ENCODE results near the gene ERGIC3.
"Not testable (repeated sequence)": the region's sequence is repeated elsewhere in the genome, so short reads cannot be mapped to it uniquely, and the experiment has no call there.

The ERGIC3 gene

DNA sequence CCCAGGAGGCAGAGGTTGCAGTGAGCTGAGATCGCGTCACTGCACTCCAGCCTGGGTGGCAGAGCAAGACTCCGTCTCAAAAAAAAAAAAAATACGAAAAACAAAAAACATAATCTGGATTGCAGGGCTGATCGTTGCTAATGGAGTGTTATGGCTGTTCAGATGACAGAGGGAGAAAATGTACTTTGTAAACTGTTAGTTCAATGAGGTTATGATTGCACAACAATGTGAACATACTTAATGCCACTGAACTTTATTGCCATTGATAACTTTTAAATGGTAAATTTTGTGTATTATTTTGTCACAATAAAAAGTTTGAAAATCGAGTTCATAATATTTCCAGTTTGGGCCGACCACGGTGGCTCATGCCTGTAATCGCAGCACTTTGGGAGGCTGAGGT is 22.9 kb upstream of the ERGIC3 start:
- no peak for DNase-seq (ENCODE audit: low spot score)

DNA sequence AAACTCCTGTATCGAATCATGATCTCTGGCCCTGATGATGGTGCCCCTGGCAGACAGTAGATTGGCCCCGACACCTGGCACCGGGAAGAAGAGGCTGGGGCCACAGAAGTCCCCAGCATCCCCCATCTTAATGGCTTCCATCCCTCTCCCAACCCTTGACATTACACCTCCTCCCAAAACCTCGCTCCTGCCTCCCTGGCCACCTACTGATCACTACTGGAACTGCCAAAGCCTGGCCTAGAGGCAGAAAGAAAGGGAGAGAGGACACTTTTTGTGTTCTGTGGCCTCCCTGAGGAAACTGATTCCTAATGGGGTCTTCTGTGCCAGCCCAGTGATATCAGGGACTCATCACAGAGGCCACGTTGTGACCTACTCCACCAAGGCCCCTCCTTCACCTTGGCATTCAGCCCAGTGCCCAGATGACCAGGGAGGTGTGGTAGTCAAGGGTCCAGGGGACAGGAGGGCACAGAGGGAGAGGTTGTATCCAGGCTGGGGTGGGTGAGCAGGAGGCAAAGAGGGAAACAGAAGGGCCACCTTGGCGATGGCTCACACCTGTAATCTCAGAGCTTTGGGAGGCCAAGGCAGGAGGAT is 18.5 kb upstream of the ERGIC3 start:
- no peak for DNase-seq (ENCODE audit: low spot score)

DNA sequence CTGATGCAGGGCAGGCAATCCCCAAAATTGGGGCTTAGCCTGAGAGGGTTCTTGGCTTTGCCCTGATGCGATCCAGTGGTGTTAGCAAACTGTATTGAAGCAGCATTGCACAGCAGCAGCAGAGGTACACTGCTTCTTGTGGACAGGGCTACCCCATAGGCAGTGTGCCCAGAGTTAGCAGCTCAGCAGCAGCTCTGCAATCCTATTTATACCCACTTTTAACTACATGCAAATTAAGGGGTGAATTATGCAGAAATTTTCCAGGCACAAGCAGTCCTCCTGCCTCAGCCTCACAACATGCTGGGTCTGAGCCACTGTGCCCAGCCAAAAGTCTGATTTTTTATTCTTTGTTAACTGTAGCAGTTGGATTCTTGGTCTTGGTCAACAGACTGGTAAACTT is 16.2 kb upstream of the ERGIC3 start:
- no peak for DNase-seq (ENCODE audit: low spot score)

DNA sequence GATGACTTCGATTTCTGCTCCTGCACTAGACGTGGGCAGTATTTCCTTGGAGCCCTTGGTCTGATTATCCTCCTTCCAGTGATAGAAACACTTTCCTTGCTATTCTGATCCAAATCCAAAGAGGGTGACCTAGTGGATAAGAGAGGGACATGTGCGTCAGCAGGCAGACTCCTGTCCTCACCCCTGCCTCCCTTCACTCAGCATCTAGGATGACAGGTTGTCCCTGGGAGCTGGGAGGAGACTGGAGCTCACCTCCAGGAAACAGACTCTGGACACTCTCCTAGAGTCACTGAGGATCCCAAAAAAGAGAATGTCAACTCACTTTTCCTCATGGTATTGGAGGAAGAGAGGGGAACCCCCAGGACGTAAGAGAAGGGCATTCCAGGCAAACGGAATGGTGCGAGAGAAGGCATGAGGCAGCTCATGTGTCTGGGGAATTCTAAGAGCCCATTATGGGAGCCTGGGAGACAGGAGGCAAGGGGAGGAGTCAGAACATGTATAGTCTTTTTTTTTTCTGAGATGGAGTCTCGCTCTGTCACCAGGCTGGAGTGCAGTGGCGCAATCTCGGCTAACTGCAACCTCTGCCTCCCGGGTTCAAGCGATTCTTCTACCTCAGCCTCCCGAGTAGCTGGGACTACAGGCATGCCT is 14.6 kb upstream of the ERGIC3 start:
- DNase-seq (ENCODE audit: low spot score): no peak

DNA sequence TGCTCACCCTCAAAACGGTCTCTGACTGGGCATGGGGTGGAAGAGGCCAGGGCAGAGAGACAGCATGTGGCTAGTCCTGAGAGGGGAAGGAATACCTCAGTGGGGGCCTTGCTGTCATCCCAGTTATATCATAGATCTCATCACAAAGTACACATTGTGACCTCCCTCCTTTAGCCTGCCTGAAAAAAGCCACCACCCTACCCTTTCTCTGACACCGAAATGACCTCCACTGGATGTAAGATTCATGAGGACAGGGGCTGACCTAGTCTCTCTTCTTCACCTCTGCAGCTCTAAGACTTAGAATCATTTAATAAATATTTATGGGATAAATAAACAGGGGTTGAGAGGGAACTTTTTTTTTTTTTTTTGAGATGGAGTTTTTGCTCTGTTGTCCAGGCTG is 12.3 kb upstream of the ERGIC3 start, which contains the start of gene C20orf173:
TSS of gene C20orf173 (minus strand) at position 101 of the 400 bp plus-strand sequence. CDS start 279 bp downstream, outside the sequence.
- no peak for DNase-seq (ENCODE audit: low spot score)

DNA sequence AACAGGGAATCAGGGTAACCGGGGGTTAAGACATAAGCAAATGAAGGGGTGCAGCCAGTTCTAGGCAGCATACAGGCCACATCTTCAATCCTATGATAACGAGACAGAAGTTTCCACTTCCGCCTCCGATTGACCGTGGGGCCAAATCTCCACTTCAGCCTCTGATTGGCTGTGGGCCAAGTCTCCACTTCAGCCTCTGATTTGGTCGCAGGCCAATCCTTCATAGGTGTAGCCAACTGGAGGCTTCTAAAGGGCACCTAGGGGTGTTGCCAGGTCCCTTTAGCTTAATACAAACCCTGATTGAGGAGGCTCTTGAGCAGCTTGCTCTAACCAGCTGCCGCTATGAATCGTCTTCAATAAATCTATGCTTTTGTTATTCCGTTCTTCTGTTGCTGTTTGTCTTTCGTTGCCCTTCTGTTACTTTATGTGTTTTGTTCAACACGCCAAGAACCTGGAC is 2.1 kb upstream of the ERGIC3 start:
- DNase-seq (ENCODE audit: low spot score): no peak

DNA sequence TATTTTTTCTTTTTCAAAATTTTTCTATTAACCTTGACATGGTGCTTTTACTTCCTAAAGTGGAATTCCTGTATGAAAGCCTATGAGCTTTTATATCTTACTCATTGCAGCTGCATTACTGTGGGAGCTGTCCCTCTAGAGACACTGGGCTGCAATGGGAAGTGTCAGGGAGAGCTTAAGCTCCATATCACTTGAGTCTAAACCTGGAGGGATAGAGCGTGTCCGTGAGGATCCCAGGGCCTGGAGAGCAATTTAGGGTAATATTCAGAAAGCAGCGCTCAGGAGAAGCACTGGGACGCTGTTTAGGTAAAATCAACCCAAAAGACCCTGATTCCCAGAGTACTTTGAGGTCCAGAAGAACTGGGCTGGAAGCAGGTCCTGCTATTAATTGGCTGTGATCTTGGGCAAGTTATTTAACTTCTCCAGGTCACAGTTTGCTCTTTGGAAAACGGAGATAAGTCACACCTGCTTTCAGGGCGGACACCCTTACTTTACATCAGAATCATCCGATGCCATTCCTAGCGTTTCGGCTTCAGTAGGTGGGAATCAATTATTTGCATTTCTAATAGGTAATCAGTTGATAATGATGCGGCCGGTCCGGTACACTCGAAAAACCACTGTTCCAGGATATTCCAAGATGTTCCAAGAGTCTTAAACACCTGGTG is 628 bp upstream of the ERGIC3 start:
- DNase-seq (ENCODE audit: low spot score): no peak

DNA sequence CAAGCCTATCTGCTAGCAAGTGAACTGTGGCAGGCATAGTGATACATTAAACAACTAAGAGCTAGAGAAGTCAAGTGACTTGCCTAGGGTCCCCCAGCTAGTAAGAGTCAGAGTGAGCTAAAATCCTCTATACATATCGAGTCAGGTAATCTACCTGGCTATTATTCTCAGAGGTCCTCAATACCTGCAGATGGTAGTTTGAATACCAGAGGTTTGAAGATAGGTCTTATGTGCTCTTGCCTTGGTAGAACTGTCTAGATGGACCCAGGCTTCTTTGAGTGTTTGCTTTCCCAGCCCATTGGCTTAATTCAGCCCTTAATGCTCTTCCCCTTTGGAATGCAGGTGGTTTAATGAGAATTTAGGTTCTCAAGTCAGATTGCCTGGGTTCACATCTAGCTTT is 1.1 kb downstream of the ERGIC3 start:
- no peak for DNase-seq (ENCODE audit: low spot score)

DNA sequence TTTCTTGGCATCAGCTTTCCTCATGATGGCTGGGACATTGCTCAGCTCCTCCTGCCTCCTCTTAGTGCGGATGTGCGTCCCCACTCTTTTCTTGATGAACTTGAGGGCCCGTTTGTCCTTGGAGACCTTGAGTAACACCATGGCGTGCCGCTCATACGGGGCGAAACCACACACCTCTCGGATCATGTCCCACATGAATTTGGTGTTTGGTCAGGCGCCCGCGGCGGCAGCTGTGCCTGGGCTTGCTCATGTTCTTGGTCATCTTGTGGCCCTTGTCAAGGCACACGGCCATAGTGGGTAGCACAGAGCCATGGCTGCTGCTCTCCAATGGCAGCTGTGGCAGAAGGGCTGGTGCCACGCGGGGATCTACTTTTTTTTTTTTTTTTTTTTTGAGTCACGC is 2.6 kb downstream of the ERGIC3 start:
- DNase-seq (ENCODE audit: low spot score): no peak

DNA sequence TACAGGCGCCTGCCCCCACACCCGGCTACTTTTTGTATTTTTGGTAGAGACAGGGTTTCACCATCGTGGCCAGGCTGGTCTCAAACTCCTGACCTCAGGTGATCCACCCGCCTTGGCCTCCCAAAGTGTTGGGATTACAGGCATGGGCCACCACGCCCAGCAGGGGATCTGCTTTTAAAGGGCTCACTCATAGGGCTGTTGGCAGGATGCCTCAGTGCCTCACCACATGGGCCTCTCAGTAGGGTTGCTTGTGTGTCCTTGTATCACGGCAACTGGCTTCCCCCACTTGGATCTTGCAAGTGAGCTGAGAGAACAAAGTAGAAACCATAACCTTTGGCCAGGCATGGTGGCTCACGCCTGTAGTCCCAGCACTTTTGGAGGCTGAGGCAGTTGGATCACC is 3.1 kb downstream of the ERGIC3 start:
- DNase-seq (ENCODE audit: low spot score): not testable (repeated sequence)

DNA sequence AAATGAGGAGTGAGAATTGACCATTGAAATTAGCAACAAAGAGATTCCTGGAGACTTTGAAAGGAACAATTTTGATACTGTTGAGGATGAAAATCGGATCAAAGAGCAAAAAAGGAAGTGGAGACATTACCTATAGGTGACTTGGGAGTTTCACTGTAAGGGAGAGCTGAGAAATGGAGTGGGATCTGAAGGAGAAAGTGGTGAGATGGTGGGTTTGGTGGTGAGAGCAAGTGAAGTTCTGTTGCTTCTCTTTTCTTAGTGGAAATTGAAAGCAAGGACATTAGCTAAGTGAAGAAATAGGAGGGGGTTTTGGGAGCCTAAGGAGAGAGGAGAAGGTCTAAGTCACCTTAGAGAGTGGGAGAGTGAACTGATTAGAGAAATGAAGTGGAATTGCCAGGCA is 4.2 kb downstream of the ERGIC3 start:
- no peak for DNase-seq (ENCODE audit: low spot score)

DNA sequence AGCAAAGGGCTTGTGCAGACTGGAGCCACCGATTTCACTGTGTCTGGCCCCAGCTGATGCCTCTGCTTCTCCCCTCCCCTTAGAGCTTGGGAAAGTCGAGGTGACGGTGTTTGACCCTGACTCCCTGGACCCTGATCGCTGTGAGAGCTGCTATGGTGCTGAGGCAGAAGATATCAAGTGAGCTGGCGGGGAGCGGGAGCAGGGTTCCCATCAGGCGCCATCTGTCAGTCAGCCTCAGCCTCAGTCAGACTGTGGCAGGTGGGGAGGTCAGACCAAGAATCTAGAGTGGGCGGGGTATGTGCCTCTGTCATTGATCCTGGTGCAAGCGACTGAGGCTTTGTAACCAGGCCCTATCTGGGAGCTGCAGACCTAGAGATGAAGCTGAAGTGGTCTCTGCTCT is 5.5 kb downstream of the ERGIC3 start:
- DNase-seq (ENCODE audit: low spot score): no peak

DNA sequence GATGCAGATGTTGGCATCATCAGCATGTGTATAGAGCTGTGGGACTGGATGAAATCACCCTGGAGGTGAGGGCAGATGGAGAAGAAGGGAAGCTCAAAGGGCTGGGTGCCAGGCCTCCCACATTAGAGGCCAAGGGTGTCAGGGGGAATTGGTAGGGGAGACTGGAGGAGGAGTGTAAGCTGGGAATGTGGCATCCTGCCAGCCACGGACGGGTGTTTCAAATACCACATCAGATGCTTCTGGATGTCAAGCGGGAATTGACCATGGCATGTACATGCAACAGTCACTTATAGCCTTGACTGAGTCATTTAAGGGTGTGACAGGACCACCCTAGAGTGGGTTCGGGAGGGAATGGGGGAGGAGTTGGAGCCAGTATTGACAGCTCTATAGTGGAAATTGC is 9.6 kb downstream of the ERGIC3 start:
- no peak for DNase-seq (ENCODE audit: low spot score)

DNA sequence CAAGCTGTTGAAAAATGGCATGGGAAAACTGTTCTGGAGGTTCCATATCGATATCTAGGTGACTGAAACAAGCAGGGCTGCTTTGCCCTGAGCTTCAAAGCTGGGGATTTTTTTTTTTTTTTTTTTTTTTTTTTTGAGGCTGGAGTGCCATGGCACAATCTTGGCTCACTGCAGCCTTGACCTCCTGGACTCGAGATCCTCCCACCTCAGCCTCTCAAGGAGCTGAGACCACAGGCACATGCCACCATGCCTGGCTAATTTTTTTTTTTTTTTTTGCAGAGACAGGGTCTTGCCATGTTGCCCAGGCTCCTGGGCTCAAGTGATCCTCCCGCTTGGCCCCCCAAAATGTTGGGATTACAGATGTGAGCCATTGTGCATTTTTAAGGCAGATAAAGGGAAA is 11.0 kb downstream of the ERGIC3 start:
- DNase-seq (ENCODE audit: low spot score): no peak

DNA sequence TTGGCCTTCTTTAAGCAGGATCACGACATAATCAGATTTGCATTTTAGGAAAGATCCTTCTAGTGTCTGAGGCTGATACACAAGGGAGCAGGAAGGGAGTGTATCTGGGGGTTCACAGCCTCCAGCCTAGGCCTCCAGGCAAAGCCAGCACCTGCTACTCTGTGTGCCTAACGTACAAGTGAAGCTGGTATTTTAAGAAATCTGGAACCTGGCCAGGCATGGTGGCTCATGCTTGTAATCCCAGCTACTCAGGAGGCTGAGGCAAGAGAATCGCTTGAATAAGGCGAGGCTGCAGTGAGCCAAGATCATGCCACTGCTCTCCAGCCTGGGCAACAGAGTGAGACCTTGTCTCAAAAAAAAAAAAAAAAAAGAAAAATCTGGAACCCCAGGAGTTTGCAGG is 13.6 kb downstream of the ERGIC3 start:
- DNase-seq (ENCODE audit: low spot score): not testable (repeated sequence)

DNA sequence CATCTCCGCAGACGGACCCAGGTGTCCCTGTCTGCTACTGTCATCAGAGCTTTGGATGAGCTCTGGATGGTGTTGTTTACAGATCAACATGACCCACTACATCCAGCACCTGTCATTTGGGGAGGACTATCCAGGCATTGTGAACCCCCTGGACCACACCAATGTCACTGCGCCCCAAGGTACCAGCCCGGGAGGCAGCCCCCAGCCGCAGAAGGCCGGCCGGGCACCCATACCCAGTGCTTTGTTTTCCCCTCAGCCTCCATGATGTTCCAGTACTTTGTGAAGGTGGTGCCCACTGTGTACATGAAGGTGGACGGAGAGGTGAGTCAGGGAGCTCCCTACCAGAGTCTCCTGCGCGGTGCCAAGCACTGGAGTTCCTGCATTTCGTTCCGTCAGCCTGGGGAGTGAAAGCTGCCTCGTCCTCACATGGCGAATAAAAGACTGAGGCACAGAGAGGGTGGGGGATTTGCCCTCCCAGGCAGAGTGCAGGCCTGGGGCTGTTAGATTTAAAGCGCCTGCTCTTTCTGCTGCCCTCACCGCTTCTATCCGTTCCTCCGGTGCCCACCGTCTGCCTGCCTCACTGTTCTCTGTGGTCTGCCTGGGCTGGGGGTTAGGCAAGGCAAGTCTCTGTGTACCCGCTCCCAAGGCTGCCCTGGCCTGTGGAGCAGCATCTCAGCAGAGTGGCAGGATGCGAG is 14.2 kb downstream of the ERGIC3 start:
- no peak for DNase-seq (ENCODE audit: low spot score)

DNA sequence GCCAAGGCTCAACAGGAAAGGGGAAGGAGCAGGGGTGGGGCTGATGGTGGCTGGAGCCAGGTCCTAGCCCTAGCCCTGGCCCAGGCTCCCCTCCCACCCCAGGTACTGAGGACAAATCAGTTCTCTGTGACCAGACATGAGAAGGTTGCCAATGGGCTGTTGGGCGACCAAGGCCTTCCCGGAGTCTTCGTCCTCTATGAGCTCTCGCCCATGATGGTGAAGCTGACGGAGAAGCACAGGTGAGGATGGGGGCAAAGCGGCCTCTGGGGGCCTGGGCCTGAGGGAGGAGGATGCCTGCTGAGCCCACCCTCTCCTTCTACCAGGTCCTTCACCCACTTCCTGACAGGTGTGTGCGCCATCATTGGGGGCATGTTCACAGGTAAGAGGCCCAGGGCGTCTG is 15.0 kb downstream of the ERGIC3 start:
- no peak for DNase-seq (ENCODE audit: low spot score)

DNA sequence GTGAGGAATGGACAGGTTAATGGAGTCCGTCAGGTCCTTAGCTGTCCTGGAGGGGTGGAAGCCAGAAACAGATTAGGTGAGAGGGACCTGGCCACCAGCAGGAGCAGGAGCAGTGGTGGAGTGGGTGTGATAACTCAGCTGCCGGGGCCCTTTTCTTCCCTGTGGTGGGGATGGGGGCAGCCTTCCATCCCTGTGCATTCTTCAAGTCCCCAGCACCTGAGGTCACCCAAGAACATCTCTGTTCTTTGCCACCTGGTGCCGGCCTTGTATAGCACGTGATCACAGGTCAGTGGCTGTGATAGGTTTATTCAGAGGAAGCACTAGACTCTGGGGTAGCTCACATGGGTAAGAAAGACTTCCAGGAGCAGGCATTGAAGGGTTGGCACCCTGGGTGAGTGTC is 16.6 kb downstream of the ERGIC3 start:
- DNase-seq (ENCODE audit: low spot score): no peak

DNA sequence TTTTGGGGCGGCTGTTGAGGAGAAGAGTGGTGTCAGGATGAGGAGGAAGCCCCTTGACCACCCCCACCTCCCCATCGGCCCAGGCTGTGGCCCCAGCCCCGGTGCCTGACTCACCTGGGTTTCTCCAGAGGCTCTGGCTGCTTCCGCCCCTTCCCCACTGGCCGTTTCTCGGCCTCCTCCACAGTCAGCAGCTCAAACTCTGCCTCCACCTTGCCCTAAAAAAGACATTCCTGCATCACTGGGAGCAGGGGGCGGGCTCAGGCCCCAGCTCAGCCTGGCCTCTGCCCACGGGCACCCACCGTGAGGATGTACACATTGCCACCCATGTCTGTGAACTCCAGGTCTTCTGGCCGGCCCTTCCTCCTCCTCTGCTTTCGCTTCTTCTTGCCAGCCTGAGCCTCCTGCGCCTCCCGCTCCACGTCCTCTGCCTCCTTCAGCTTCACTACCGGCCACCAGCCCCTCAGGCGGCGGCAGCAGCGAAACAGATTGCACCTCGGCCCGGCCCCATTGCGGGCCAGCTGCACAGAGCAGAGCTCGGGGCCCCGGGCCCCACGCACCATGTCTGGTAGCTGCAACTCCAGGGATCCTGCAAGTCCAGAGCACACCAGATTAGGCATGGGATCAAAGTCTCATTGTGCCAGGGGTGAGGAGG is 17.3 kb downstream of the ERGIC3 start:
- no peak for DNase-seq (ENCODE audit: low spot score)

DNA sequence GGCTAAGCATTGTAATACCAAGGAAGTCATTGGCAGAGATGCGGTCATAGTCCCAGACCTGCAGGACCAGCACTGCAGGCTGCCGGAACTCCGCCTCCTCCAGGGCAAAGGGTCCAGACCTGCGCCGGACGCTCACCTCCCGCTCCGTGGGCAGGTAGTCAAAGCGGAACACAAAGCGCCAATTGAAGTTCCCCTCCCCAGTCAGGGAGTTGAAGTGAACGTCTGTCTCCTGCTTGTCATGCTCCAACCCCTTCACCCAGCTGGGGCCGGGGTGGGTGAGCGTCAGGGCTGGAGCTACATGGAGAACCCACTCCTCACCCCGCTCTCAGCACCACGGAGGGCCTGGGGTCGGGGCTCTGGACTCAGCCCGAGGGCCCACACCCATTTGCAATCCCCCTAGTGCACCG is 18.2 kb downstream of the ERGIC3 start:
- no peak for DNase-seq (ENCODE audit: low spot score)

DNA sequence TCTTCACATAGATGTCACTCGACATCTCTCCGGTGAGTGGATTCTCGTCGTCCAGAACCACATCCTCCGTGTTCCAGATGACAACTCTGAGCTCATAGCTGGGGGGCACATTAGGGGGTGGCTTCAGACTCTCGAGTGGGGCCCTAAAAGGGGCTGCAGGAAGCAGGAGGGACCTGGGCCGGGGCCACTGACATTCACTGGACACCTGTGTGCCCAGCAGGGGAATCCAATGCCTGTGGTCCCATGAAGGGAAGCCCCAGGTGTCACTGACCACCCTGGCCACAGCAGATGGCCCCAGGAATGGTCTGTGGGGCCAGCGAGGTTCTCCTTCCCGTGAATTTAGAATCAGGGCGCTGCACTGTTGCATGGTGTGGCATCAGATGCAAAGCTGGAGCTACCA is 18.7 kb downstream of the ERGIC3 start:
- DNase-seq (ENCODE audit: low spot score): no peak

DNA sequence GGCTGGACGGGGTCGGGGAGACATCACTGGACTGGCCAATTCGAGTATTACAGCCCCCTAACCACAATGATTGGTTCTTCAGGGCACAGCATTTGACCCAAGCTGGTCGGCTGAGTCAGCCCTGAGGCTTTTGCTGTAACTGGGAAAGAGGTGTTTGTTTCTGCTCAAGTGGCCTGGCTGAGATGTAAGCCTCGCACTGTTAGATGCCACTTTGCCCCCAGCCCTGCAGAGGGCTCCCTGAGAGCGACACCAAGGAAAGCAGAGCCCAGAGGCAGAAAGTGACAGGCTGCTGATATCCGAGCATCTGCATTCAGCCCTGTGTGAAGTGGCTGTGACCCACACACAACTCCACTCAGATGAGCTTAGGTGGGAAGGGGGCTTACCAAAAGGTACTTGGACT is 19.4 kb downstream of the ERGIC3 start:
- DNase-seq (ENCODE audit: low spot score): no peak

Data from CD4-positive, alpha-beta T cell treated with Interleukin-6 at 100 ng/mL for 8 hours (primary cell).